ENCODE results near the gene LDB2.

LDB2 gene

DNA sequence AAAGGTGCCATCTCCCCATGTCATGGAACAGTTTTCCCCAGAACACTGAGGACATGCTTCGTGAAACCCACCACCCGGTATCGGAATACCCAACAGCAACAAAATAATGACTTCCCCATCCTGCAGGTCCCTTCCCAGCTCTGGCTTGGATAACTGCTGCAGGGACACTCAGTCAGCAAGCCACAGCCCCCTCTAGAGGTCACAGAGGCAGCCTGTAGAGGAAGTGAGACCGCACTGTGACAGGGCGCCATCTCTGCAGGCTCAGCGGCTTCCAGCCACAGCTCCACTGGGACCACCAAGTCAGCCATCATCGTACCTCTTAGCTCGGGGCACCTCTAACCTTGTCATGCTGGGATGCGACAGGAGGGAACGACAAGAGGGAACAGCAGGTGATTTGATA is 315.9 kb downstream of the LDB2 start:
- H3K27ac Mint-ChIP-seq = no peak overlapping the region
- peak; percentile 27 for DNase-seq
- H3K36me3 Mint-ChIP-seq (ENCODE audit: low read depth) = peaks cover 19% of the 10 kb centered on the region
- no peaks in the 10 kb centered on the region for H3K27me3 Mint-ChIP-seq (ENCODE audit: low read depth, poor library complexity)
- peaks cover 17% of the 10 kb centered on the region for H3K4me1 Mint-ChIP-seq
- no peak overlapping the region for H3K4me3 Mint-ChIP-seq
- TF ChIP-seq, protein P1, sequence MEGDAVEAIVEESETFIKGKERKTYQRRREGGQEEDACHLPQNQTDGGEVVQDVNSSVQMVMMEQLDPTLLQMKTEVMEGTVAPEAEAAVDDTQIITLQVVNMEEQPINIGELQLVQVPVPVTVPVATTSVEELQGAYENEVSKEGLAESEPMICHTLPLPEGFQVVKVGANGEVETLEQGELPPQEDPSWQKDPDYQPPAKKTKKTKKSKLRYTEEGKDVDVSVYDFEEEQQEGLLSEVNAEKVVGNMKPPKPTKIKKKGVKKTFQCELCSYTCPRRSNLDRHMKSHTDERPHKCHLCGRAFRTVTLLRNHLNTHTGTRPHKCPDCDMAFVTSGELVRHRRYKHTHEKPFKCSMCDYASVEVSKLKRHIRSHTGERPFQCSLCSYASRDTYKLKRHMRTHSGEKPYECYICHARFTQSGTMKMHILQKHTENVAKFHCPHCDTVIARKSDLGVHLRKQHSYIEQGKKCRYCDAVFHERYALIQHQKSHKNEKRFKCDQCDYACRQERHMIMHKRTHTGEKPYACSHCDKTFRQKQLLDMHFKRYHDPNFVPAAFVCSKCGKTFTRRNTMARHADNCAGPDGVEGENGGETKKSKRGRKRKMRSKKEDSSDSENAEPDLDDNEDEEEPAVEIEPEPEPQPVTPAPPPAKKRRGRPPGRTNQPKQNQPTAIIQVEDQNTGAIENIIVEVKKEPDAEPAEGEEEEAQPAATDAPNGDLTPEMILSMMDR (IDR thresholded peaks at IDR 0.05) = no peak
- H3K9me3 Mint-ChIP-seq = no peaks in the 10 kb centered on the region

DNA sequence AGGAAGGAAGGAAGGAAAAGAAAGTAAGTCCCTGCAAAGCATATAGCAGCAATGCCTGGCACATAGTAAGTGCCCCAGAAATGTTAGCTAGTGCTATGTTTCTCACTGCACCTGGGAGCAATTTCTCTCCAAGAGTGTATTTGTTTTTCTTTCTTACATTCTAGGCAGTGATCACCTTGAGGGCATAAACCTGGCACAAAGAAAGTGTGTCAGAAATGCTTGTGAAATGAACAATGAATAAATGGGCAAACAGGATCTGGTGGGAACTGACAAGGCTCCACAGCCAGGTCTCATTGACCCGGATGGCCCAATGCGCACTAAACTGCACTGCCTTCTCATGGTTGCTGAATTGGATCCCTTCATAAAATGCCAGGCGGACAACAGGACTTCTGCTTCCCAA is 316.4 kb downstream of the LDB2 start:
- TF ChIP-seq, protein P1 (IDR thresholded peaks at IDR 0.05) = no peak
- Mint-ChIP-seq H3K9me3 (no peaks in the 10 kb centered on the region), H3K4me1 (peaks cover 17% of the 10 kb centered on the region), H3K36me3 (ENCODE audit: low read depth) (peaks cover 16% of the 10 kb centered on the region), H3K27me3 (ENCODE audit: low read depth, poor library complexity) (no peaks in the 10 kb centered on the region), H3K27ac (no peak overlapping the region), H3K4me3 (no peak overlapping the region)
- DNase-seq = no peak

DNA sequence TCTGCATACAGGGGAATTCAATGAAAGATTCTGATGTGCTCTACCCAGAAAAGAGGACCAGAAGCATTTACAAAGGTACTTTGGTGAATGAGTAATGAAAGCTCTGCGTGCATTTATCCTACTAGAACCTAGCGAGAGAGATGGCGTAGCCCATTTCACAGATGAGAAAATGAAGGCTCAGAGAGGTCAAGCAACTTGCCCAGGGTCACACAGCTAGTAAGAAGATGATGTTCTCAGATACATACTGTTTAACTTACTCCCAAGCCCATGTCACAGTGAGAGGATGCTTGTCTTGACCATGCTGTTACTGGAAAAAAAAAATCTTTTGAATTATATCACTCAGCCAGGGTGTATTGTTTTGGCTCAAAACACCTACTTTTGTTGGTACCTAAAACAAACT is 317.3 kb downstream of the LDB2 start:
- H3K27ac Mint-ChIP-seq = no peak overlapping the region
- TF ChIP-seq, protein P1 (IDR thresholded peaks at IDR 0.05) = no peak
- peaks cover 16% of the 10 kb centered on the region for H3K36me3 Mint-ChIP-seq (ENCODE audit: low read depth)
- no peaks in the 10 kb centered on the region for H3K9me3 Mint-ChIP-seq
- DNase-seq = no peak
- H3K27me3 Mint-ChIP-seq (ENCODE audit: low read depth, poor library complexity) = no peaks in the 10 kb centered on the region
- peaks cover 17% of the 10 kb centered on the region for H3K4me1 Mint-ChIP-seq
- H3K4me3 Mint-ChIP-seq = no peak overlapping the region

DNA sequence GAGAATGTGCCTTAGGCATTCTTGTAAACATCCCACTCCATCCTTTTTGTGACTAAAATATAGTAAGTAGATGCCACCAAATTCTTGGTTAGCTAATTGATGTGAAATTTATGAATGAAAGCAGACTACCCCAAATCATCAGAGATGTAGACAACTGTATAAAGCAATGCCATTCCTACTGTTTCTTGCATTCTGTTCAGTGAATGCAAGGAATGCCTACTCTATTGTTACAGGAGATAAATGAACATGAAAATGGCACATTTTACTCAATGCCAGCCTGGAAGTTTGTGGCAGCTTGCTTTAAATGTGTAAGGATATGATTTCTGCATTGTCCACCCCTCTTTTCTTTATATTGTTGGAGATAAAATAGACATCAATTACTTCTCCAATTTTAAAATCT is 317.9 kb downstream of the LDB2 start:
- no peak overlapping the region for H3K27ac Mint-ChIP-seq
- no peak for DNase-seq
- peaks cover 17% of the 10 kb centered on the region for H3K4me1 Mint-ChIP-seq
- H3K27me3 Mint-ChIP-seq (ENCODE audit: low read depth, poor library complexity) = no peaks in the 10 kb centered on the region
- TF ChIP-seq, protein P1 (IDR thresholded peaks at IDR 0.05) = no peak
- H3K36me3 Mint-ChIP-seq (ENCODE audit: low read depth) = peaks cover 16% of the 10 kb centered on the region
- H3K4me3 Mint-ChIP-seq = no peak overlapping the region
- H3K9me3 Mint-ChIP-seq = no peaks in the 10 kb centered on the region

DNA sequence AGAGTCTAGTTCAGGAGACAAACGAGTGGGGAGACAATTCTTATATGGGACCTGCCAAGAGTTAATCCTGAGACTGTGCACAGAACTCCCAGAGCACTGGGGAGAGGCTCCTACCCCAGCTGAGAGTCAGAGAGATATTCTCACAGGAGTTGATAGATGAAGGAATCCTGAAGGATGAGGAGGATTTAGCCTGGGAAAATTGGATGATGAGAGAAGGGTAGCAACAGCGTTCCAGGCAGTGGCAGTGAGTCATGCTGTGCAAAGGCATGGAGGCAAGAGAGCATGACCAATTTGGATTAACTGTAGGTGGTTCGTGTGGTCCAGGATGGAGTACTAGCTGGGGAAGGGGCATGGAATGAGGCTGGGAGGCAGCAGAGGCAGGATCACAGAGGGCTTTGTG is 318.6 kb downstream of the LDB2 start:
- Mint-ChIP-seq H3K36me3 (ENCODE audit: low read depth) (peaks cover 16% of the 10 kb centered on the region), H3K27me3 (ENCODE audit: low read depth, poor library complexity) (no peaks in the 10 kb centered on the region), H3K27ac (no peak overlapping the region), H3K9me3 (no peaks in the 10 kb centered on the region), H3K4me3 (no peak overlapping the region), H3K4me1 (peaks cover 17% of the 10 kb centered on the region)
- TF ChIP-seq, protein P1 (IDR thresholded peaks at IDR 0.05) = no peak
- DNase-seq = no peak

DNA sequence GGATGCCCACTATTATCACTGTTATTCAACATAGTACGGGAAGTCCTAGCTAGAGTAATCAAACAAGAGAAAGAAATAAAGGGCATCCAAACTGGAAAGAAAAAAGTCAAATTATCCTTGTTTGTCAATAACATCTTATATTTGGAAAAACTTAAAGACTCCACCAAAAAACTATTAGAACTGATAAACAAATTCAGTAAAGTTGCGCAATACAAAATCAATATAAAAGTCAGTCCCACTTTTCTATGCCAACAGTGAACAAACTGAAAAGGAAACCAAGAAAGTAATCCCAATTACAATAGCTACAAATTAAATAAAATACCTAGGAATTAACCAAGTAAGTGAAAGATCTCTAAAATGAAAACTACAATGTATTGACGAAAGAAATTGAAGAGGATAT is 321.3 kb downstream of the LDB2 start:
- peaks cover 6% of the 10 kb centered on the region for H3K4me1 Mint-ChIP-seq
- no peaks in the 10 kb centered on the region for H3K9me3 Mint-ChIP-seq
- no peak overlapping the region for H3K4me3 Mint-ChIP-seq
- TF ChIP-seq, protein P1 (IDR thresholded peaks at IDR 0.05) = no peak
- H3K27me3 Mint-ChIP-seq (ENCODE audit: low read depth, poor library complexity) = no peaks in the 10 kb centered on the region
- no peak overlapping the region for H3K27ac Mint-ChIP-seq
- no peak for DNase-seq
- peaks cover 16% of the 10 kb centered on the region for H3K36me3 Mint-ChIP-seq (ENCODE audit: low read depth)

Measured in nephron progenitor cell (in vitro differentiated cells).